ENCODE measurements around the gene GRIK4. TPM values are rescaled to one million over a fixed set of nuclear protein-coding genes. Genes with fewer than 3 reads are reported as not detected.

The GRIK4 gene
- polyA plus RNA-seq, 1 donor: 0.94 TPM

GRCh38 chr11:120871194-120871593 is 359.6 kb downstream of the GRIK4 start:
- Histone ChIP-seq H3K27ac (ENCODE audit: low read length) (no peak overlapping the region), H3K9me3 (ENCODE audit: control insufficient read depth, low read depth, low read length) (no peaks in the 10 kb centered on the region), H3K36me3 (ENCODE audit: control insufficient read depth, insufficient read depth, low read length) (no peaks in the 10 kb centered on the region), H3K4me3 (ENCODE audit: low read length) (no peak overlapping the region), H3K27me3 (ENCODE audit: control insufficient read depth, insufficient read depth, low read length) (no peaks in the 10 kb centered on the region), H3K4me1 (ENCODE audit: control insufficient read depth, insufficient read depth, low read length) (no peaks in the 10 kb centered on the region)
- DNase-seq: no peak
- WGBS (ENCODE audit: insufficient coverage, low lambda C conversion rate): no CpG with 5 or more reads among the region's 6 CpGs

DNA sequence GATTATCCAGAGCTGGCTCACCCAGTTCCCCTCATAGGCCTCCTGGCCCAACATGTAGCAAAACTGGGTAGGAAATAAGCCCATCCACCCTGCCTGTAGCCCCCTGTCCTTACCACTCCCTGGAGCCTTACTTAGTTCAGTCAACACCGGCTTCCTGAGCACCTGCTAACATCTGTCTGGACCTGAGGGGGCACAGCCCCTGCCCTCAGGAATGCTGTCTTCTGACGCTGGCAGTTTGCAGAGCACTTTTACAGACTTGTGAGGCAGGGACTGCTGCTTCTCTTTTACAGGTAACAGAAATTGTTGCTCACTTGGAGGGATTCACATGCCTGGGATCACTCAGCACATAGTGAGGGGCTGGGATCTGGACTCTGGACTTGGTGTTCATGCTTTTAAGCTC is 360.4 kb downstream of the GRIK4 start:
- no CpG with 5 or more reads among the region's 2 CpGs for WGBS (ENCODE audit: insufficient coverage, low lambda C conversion rate)
- Histone ChIP-seq H3K9me3 (ENCODE audit: control insufficient read depth, low read depth, low read length) (no peaks in the 10 kb centered on the region), H3K4me3 (ENCODE audit: low read length) (no peak overlapping the region), H3K36me3 (ENCODE audit: control insufficient read depth, insufficient read depth, low read length) (no peaks in the 10 kb centered on the region), H3K27ac (ENCODE audit: low read length) (no peak overlapping the region), H3K27me3 (ENCODE audit: control insufficient read depth, insufficient read depth, low read length) (no peaks in the 10 kb centered on the region), H3K4me1 (ENCODE audit: control insufficient read depth, insufficient read depth, low read length) (no peaks in the 10 kb centered on the region)
- DNase-seq: no peak

- Histone ChIP-seq H3K9me3 (ENCODE audit: control insufficient read depth, low read depth, low read length) (no peaks in the 10 kb centered on the region), H3K4me1 (ENCODE audit: control insufficient read depth, insufficient read depth, low read length) (no peaks in the 10 kb centered on the region), H3K36me3 (ENCODE audit: control insufficient read depth, insufficient read depth, low read length) (no peaks in the 10 kb centered on the region), H3K4me3 (ENCODE audit: low read length) (no peak overlapping the region), H3K27me3 (ENCODE audit: control insufficient read depth, insufficient read depth, low read length) (no peaks in the 10 kb centered on the region), H3K27ac (ENCODE audit: low read length) (no peak overlapping the region)
- DNase-seq: no peak
- no CpG with 5 or more reads among the region's 15 CpGs for WGBS (ENCODE audit: insufficient coverage, low lambda C conversion rate)
Observed at GRCh38 chr11:120873966-120874735, 362.6 kb downstream of the GRIK4 start.

DNA sequence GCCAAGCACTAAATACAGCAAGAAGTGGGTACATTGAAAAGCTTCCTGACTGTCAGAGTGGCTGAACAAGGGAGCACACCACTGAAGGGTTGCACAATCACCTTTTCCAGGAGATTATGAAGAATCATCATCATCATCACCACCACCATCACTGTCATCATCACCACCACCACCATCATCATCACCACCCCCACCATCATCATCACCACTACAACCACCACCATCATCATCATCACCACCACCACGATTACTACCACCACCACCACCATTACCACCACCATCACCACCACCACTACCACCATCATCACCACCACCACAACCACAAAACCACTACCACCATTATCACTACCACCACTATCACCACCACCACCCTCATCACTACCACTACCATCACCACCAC is 364.4 kb downstream of the GRIK4 start:
- Histone ChIP-seq H3K27ac (ENCODE audit: low read length) (no peak overlapping the region), H3K4me1 (ENCODE audit: control insufficient read depth, insufficient read depth, low read length) (no peaks in the 10 kb centered on the region), H3K9me3 (ENCODE audit: control insufficient read depth, low read depth, low read length) (no peaks in the 10 kb centered on the region), H3K27me3 (ENCODE audit: control insufficient read depth, insufficient read depth, low read length) (no peaks in the 10 kb centered on the region), H3K4me3 (ENCODE audit: low read length) (no peak overlapping the region), H3K36me3 (ENCODE audit: control insufficient read depth, insufficient read depth, low read length) (no peaks in the 10 kb centered on the region)
- WGBS (ENCODE audit: insufficient coverage, low lambda C conversion rate): no CpG with 5 or more reads among the region's 1 CpG
- DNase-seq: no peak

- H3K9me3 ChIP-seq (ENCODE audit: control insufficient read depth, low read depth, low read length): no peaks in the 10 kb centered on the region
- no peak overlapping the region for H3K27ac ChIP-seq (ENCODE audit: low read length)
- no CpG with 5 or more reads among the region's 10 CpGs for WGBS (ENCODE audit: insufficient coverage, low lambda C conversion rate)
- H3K4me1 ChIP-seq (ENCODE audit: control insufficient read depth, insufficient read depth, low read length): no peaks in the 10 kb centered on the region
- H3K4me3 ChIP-seq (ENCODE audit: low read length): no peak overlapping the region
- H3K27me3 ChIP-seq (ENCODE audit: control insufficient read depth, insufficient read depth, low read length): no peaks in the 10 kb centered on the region
- no peak for DNase-seq
- no peaks in the 10 kb centered on the region for H3K36me3 ChIP-seq (ENCODE audit: control insufficient read depth, insufficient read depth, low read length)
Observed at GRCh38 chr11:120877746-120878365, 366.3 kb downstream of the GRIK4 start.

GRCh38 chr11:120878781-120879180 is 367.2 kb downstream of the GRIK4 start:
- no CpG with 5 or more reads among the region's 6 CpGs for WGBS (ENCODE audit: insufficient coverage, low lambda C conversion rate)
- DNase-seq: no peak
- no peaks in the 10 kb centered on the region for H3K9me3 ChIP-seq (ENCODE audit: control insufficient read depth, low read depth, low read length)
- no peak overlapping the region for H3K4me3 ChIP-seq (ENCODE audit: low read length)
- no peaks in the 10 kb centered on the region for H3K27me3 ChIP-seq (ENCODE audit: control insufficient read depth, insufficient read depth, low read length)
- no peak overlapping the region for H3K27ac ChIP-seq (ENCODE audit: low read length)
- H3K4me1 ChIP-seq (ENCODE audit: control insufficient read depth, insufficient read depth, low read length): no peaks in the 10 kb centered on the region
- no peaks in the 10 kb centered on the region for H3K36me3 ChIP-seq (ENCODE audit: control insufficient read depth, insufficient read depth, low read length)

- no peak overlapping the region for H3K27ac ChIP-seq (ENCODE audit: low read length)
Observed at GRCh38 chr11:120880498-120881175, 369.1 kb downstream of the GRIK4 start.

GRCh38 chr11:120881596-120881995 is 370.0 kb downstream of the GRIK4 start:
- no peak overlapping the region for H3K4me3 ChIP-seq (ENCODE audit: low read length)
- H3K27ac ChIP-seq (ENCODE audit: low read length): no peak overlapping the region
- no peaks in the 10 kb centered on the region for H3K36me3 ChIP-seq (ENCODE audit: control insufficient read depth, insufficient read depth, low read length)
- DNase-seq: no peak
- H3K27me3 ChIP-seq (ENCODE audit: control insufficient read depth, insufficient read depth, low read length): no peaks in the 10 kb centered on the region
- no peaks in the 10 kb centered on the region for H3K9me3 ChIP-seq (ENCODE audit: control insufficient read depth, low read depth, low read length)
- WGBS (ENCODE audit: insufficient coverage, low lambda C conversion rate): no CpG with 5 or more reads among the region's 4 CpGs
- no peaks in the 10 kb centered on the region for H3K4me1 ChIP-seq (ENCODE audit: control insufficient read depth, insufficient read depth, low read length)

More at GRCh38 chr11:120880498-120881175, 369.1 kb downstream of the GRIK4 start:
- WGBS (ENCODE audit: insufficient coverage, low lambda C conversion rate): no CpG with 5 or more reads among the region's 6 CpGs
- no peak for DNase-seq
- Histone ChIP-seq H3K4me3 (ENCODE audit: low read length) (no peak overlapping the region), H3K4me1 (ENCODE audit: control insufficient read depth, insufficient read depth, low read length) (no peaks in the 10 kb centered on the region), H3K9me3 (ENCODE audit: control insufficient read depth, low read depth, low read length) (no peaks in the 10 kb centered on the region), H3K36me3 (ENCODE audit: control insufficient read depth, insufficient read depth, low read length) (no peaks in the 10 kb centered on the region), H3K27me3 (ENCODE audit: control insufficient read depth, insufficient read depth, low read length) (no peaks in the 10 kb centered on the region)

DNA sequence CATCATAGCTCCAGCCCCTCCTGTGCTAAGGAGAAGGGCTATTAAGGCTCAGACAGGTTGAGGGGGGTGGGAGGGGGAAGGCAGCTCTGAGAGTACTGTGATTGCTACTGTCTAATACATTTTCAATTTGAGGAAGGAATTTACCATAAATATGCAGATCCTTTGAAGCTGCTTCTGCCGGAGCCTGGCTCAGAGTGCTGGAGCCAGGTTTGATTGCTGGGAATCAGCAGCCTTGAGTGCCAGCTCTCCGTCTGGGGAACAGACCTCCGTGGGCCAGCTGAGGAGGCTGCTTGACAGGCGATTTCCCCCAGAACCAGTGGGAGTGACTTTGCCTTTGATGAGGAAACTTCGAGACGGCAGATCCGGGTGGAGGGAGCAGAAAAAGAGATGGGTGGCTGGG is 370.6 kb downstream of the GRIK4 start:
- Histone ChIP-seq H3K4me3 (ENCODE audit: low read length) (no peak overlapping the region), H3K9me3 (ENCODE audit: control insufficient read depth, low read depth, low read length) (no peaks in the 10 kb centered on the region), H3K27me3 (ENCODE audit: control insufficient read depth, insufficient read depth, low read length) (no peaks in the 10 kb centered on the region), H3K4me1 (ENCODE audit: control insufficient read depth, insufficient read depth, low read length) (no peaks in the 10 kb centered on the region), H3K36me3 (ENCODE audit: control insufficient read depth, insufficient read depth, low read length) (no peaks in the 10 kb centered on the region), H3K27ac (ENCODE audit: low read length) (no peak overlapping the region)
- no peak for DNase-seq
- WGBS (ENCODE audit: insufficient coverage, low lambda C conversion rate): no CpG with 5 or more reads among the region's 7 CpGs

DNA sequence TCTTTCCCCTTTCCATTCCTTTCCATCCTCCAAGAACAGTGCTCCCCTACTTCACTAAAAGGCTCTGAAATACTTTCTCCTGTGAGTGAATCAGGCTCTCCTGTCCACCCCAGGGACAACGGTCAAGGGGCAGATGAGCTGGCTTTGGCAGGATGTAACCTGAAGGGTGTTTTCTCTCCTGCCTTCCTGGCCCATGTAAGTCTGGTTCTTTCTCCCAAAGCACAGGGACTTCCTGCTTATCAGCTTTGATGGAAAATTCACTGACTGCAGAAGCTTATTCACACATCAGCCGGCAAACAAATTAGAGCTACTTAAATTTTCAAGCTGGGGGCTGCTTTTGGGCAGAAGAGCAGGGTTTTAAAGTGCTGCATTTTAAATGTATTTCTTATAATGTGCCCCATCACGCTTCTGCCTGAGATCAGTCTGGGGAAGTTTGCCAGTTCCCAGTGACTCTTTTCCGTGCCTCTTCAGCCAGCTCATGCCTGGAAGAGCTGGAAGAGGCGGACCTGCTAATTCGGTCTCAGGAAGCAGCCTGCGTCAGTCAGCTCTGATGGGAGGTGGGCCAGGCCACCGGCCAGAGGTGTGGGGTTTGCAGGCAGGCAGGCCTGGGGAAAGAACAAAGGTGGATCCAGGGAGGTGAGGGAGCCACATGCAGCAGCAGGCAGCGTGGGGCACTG is 372.0 kb downstream of the GRIK4 start:
- Histone ChIP-seq H3K27ac (ENCODE audit: low read length) (no peak overlapping the region), H3K9me3 (ENCODE audit: control insufficient read depth, low read depth, low read length) (no peaks in the 10 kb centered on the region), H3K27me3 (ENCODE audit: control insufficient read depth, insufficient read depth, low read length) (no peaks in the 10 kb centered on the region), H3K4me1 (ENCODE audit: control insufficient read depth, insufficient read depth, low read length) (no peaks in the 10 kb centered on the region), H3K36me3 (ENCODE audit: control insufficient read depth, insufficient read depth, low read length) (no peaks in the 10 kb centered on the region), H3K4me3 (ENCODE audit: low read length) (no peak overlapping the region)
- WGBS (ENCODE audit: insufficient coverage, low lambda C conversion rate): no CpG with 5 or more reads among the region's 9 CpGs
- DNase-seq: no peak
